GM12873 (cell line): ENCODE results near the gene TMEM203.

Experiments used
- TF ChIP-seq, protein P1 (sequence below): IDR thresholded peaks from 2 replicates; pipeline ENCODE4 v1.5.1; 2012; ENCODE audit warnings: low read depth, mild to moderate bottlenecking, moderate library complexity, low read length, control low read depth; ENCODE audit not compliant: insufficient read depth; ENCODE audit errors: missing control alignments

The TMEM203 gene

DNA sequence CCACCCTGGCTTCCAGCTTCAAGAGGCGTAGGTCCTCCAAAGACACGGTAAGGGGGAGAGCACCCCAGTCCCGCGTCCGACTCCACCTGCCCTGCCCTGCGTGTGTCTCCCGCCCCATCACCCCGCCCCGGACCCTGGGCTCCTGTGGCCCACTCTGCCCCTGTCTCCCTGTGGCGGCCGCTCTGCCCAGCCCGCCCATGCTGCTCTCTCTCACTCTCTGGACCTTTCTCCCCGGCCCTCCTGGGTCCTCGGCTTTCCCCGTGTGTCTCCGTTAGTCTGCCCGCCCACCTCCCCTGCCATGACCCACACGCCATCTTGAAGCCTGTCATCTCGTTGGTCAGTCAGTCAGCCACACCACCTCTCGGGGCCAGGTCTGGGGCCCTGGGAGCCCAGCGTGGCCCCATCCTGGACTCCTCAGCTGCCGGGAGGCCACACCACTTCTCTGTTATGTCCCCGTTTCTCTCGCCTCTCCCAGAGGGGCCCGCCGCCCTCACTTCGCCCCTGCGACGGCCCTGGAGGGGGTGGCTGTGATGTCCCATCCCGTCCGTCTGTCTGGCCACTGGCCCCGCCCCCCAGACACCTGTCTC, 40.1 kb downstream of the TMEM203 start:
- TF ChIP-seq, protein P1, sequence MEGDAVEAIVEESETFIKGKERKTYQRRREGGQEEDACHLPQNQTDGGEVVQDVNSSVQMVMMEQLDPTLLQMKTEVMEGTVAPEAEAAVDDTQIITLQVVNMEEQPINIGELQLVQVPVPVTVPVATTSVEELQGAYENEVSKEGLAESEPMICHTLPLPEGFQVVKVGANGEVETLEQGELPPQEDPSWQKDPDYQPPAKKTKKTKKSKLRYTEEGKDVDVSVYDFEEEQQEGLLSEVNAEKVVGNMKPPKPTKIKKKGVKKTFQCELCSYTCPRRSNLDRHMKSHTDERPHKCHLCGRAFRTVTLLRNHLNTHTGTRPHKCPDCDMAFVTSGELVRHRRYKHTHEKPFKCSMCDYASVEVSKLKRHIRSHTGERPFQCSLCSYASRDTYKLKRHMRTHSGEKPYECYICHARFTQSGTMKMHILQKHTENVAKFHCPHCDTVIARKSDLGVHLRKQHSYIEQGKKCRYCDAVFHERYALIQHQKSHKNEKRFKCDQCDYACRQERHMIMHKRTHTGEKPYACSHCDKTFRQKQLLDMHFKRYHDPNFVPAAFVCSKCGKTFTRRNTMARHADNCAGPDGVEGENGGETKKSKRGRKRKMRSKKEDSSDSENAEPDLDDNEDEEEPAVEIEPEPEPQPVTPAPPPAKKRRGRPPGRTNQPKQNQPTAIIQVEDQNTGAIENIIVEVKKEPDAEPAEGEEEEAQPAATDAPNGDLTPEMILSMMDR = no peak

DNA sequence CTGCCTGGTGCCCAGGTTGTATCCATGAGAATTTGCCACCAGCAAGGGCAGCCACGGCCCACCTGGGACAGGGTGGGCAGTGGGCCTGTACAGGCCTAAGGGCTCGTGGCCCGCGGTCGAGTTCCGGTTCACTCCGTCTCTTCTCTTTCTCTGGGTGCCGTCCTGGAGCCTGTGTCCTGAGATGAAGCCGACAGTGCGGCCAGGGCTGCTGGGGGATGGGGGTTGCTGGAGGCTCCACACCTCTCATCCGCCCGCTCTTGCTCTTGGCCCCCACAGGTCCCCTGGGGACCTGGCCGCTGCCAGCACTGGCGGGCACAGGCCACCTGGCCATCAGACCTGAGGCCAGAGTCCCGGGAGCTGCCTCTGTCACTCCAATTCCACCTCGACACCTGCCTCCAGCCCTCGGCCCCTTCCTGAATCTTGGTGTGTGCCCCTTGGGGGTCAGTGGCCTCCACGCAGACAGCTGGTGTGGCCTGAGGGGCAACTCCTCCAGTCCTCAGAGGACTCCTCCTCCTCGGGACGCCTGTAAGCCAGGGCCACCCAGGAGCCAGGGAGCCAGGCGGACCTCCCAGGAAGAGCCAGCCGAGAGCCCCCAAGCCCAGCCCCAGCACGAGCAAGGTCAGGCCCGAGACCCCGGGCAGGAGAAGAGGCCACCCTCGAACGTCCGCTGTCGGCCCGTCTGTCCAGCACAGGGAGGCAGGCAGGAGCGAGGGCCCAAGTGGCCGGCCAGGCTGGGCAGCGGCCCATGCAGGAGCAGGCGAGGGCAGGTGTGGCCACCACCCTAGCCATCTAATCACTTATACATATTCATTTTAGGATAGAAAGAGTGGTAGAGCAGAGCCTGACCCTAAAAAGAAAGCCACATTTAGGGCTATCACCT, 40.8 kb downstream of the TMEM203 start:
- TF ChIP-seq, protein P1 = no peak

DNA sequence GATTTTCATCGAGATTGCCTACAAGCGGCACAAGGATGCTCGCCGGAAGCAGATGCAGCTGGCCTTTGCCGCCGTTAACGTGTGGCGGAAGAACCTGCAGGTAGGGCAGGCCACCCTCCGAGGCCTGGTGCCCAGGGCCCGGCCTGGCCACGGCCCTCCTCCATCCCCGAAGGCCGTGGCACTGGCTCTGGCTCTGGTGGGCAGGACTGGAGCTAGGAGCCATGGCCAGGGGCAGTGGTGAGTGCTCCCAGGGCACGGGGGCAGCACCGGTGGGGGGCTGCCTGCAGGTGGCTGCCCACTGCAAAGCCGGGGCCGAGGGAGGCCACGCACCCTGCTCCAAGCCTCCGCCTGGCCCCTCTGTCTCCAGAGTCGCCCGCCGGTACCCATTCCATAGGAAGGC, 41.6 kb downstream of the TMEM203 start:
- TF ChIP-seq, protein P1 = no peak

- TF ChIP-seq, protein P1 = no peak
Observed at GRCh38 chr9:137163365-137163715, 42.1 kb downstream of the TMEM203 start.

DNA sequence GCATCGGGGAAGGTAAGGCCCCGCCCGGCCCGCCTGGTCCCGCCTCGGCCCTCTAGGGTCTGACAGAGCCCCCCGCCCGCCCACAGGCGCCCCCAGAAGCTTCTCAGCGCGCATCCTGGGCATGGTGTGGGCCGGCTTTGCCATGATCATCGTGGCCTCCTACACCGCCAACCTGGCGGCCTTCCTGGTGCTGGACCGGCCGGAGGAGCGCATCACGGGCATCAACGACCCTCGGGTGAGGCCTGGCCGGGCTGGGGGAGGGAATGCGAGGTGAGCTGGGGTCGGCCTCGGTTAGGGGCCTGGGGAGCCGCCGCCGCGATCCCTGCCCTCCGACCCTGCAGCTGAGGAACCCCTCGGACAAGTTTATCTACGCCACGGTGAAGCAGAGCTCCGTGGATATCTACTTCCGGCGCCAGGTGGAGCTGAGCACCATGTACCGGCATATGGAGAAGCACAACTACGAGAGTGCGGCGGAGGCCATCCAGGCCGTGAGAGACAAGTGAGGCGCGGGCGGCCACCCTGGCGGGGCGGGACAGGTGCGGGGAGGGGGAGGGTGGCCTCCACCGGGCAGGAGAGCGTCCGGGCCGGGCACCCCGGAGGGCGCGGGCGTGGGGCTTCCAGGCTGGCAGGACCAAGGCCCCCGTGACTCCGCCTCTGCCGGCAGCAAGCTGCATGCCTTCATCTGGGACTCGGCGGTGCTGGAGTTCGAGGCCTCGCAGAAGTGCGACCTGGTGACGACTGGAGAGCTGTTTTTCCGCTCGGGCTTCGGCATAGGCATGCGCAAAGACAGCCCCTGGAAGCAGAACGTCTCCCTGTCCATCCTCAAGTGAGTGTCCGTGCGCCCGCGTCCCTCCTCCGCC, 42.7 kb downstream of the TMEM203 start:
- TF ChIP-seq, protein P1 = no peak

DNA sequence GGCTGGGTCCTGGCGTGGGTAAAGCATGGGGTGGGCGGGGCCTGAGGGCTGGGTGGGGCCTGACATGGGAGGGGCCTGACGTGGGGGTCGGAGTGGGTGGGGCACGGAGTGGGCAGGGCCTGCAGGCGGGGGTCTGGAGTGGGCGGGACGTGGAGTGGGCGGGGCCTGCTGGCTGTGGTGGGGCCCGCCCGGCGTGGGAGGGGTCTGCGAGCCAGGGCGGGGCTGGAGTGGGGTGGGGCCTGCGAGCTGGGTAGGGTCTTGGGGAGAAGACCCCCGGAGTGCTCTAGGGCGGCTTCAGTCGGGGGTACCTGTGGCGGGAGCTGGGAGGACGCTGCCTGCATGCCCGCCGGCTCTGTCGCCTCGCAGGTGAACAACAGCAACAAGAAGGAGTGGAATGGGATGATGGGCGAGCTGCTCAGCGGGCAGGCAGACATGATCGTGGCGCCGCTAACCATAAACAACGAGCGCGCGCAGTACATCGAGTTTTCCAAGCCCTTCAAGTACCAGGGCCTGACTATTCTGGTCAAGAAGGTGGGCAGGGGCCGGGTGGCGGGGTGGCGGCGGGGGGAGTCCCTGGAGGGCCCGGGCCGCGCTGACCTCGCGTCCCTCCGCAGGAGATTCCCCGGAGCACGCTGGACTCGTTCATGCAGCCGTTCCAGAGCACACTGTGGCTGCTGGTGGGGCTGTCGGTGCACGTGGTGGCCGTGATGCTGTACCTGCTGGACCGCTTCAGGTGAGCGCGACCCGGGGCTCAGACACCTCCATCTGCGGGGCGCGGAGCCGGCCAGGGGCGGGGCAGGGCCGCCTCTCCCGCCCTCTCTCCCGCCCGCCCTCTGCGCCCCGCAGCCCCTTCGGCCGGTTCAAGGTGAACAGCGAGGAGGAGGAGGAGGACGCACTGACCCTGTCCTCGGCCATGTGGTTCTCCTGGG, 43.6 kb downstream of the TMEM203 start:
- TF ChIP-seq, protein P1 = no peak
